GM21423 (cell line): ENCODE results near the gene LAPTM5.

Experiments
- ATAC-seq: cut with Tn5 transposase; IDR thresholded peaks from one replicate; pipeline ENCODE4 v1.9.1; 2021; ENCODE audit warnings: mild to moderate bottlenecking, moderate library complexity; ENCODE audit not compliant: unreplicated experiment

The LAPTM5 gene

GRCh38 chr1:30685796-30686165 lies 71.8 kb downstream of the LAPTM5 start:
- ATAC-seq, result no peak

GRCh38 chr1:30684881-30685795 lies 72.4 kb downstream of the LAPTM5 start:
- ATAC-seq, result no peak

GRCh38 chr1:30684259-30684658 lies 73.3 kb downstream of the LAPTM5 start:
- no peak for ATAC-seq

- no peak for ATAC-seq
Measured at GRCh38 chr1:30683699-30684098, 73.9 kb downstream of the LAPTM5 start.
